C1 segment of cervical spinal cord (tissue), 14 donors: Measurements from ENCODE around the gene MMP17.

Experiments used
- DNase-seq, 14 donors: peaks; one replicate each; lab custom pipeline; 2025; lab: John Stamatoyannopoulos, UW

Gene MMP17

GRCh38 chr12:131827961-131828534 lies at the start of gene MMP17:
Gene MMP17, plus strand, starts transcription at chr12:131828393. Its CDS starts 102 bp downstream, at chr12:131828495.
- DNase-seq, result peak in 2 of 14 donors; percentile 13 to 31

- no peak for DNase-seq
These were observed 49.2 kb upstream of the MMP17 start for GRCh38 chr12:131779027-131779426.

- DNase-seq, result no peak
These were observed 46.1 kb upstream of the MMP17 start for GRCh38 chr12:131782061-131782460.

GRCh38 chr12:131783915-131784541 lies 44.2 kb upstream of the MMP17 start:
- DNase-seq, result no peak

GRCh38 chr12:131784909-131785762 lies 43.1 kb upstream of the MMP17 start:
- no peak for DNase-seq

- no peak for DNase-seq
These were observed 42.3 kb upstream of the MMP17 start for GRCh38 chr12:131785763-131786330.

- no peak for DNase-seq
These were observed 41.9 kb upstream of the MMP17 start for GRCh38 chr12:131786331-131786730.

- no peak for DNase-seq
These were observed 41.0 kb upstream of the MMP17 start for GRCh38 chr12:131787143-131787660.

GRCh38 chr12:131788070-131788469 lies 40.1 kb upstream of the MMP17 start:
- DNase-seq, result no peak

- DNase-seq, result no peak
These were observed 38.6 kb upstream of the MMP17 start for GRCh38 chr12:131789638-131790037.

GRCh38 chr12:131793243-131794022 lies 34.8 kb upstream of the MMP17 start:
- DNase-seq, result peak in 3 of 14 donors; percentile 7 to 23 (median 7)

GRCh38 chr12:131794061-131794460 lies 34.1 kb upstream of the MMP17 start:
- DNase-seq, result no peak

- no peak for DNase-seq
These were observed 33.6 kb upstream of the MMP17 start for GRCh38 chr12:131794573-131794972.

- DNase-seq, result peak in 4 of 14 donors; percentile 5 to 25 (median 8)
These were observed 33.1 kb upstream of the MMP17 start for GRCh38 chr12:131795064-131795463.

- DNase-seq, result no peak
These were observed 32.3 kb upstream of the MMP17 start for GRCh38 chr12:131795690-131796410.

- no peak for DNase-seq
These were observed 31.8 kb upstream of the MMP17 start for GRCh38 chr12:131796411-131796736.

- no peak for DNase-seq
These were observed 31.2 kb upstream of the MMP17 start for GRCh38 chr12:131796754-131797587.

GRCh38 chr12:131797588-131797934 lies 30.6 kb upstream of the MMP17 start:
- DNase-seq, result no peak

- no peak for DNase-seq
These were observed 29.0 kb upstream of the MMP17 start for GRCh38 chr12:131799195-131799594.
